HL-60 (cell line): Measurements from ENCODE around the gene DHX30.

ENCODE experiments used
- DNase-seq, 2 experiments: peaks; one replicate each; pipeline ENCODE4 v3.0.0-alpha.2; 2010 to 2020; ENCODE audit warnings: low read depth in 1 of 2, low spot score in 1 of 2
- H3K27ac ChIP-seq: fragments of 250-450 bp; sonication (Bioruptor Pico); replicated peaks from 2 replicates; pipeline ENCODE4 v1.5.1; 2020; ENCODE audit warnings: mild to moderate bottlenecking, moderate library complexity
- H3K27me3 ChIP-seq: fragments of 250-450 bp; sonication (Bioruptor Pico); 2 replicates; pipeline ENCODE4 v1.5.1; 2021; ENCODE audit warnings: mild to moderate bottlenecking, moderate library complexity; ENCODE audit not compliant: insufficient read depth, poor library complexity, severe bottlenecking
- H3K4me3 ChIP-seq: replicated peaks from 2 replicates; pipeline ENCODE4 v1.5.1; 2011; ENCODE audit warnings: mild to moderate bottlenecking, control low read depth, low read length; ENCODE audit not compliant: insufficient read depth
- GABPA ChIP-seq: IDR thresholded peaks from 2 replicates; pipeline ENCODE4 v1.6.1; 2012; ENCODE audit warnings: low read depth
- POLR2AphosphoS5 ChIP-seq: IDR thresholded peaks from 2 replicates; pipeline ENCODE4 v1.6.1; 2012; ENCODE audit warnings: low read depth
- SPI1 ChIP-seq: IDR thresholded peaks from 2 replicates; pipeline ENCODE4 v1.6.1; 2012; ENCODE audit warnings: low read depth, mild to moderate bottlenecking, borderline replicate concordance
- TF ChIP-seq, protein P1 (sequence below): IDR thresholded peaks from 2 replicates; pipeline ENCODE4 v1.6.1; 2012; ENCODE audit warnings: low read depth; ENCODE audit not compliant: insufficient replicate concordance
- TF ChIP-seq, protein P2 (sequence below): IDR thresholded peaks from one replicate; pipeline ENCODE4 v1.5.1; 2011; ENCODE audit warnings: low read length, control low read depth, inconsistent platforms; ENCODE audit not compliant: insufficient read depth

DHX30 gene

DNA sequence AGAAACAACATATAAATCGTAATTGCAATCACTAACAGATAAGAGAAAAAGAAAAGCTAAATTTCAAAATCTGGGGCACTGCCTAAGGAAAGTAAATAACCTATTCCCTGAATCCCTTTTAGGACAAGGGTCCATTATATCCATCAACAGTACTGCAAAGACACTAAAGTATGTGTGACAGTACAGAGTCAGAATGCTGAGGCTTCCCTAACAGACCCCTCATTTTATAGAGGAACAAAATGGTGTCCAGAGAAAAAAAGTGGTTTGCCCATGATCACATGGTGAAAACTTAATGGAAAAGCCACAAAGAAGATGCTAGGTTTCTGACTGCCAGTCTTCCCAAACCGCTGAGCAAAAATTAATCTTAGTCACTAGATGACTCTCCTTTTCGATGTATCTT, 93.8 kb downstream of the DHX30 start:
- TF ChIP-seq GABPA (no peak), SPI1 (no peak), POLR2AphosphoS5 (no peak)
- TF ChIP-seq, protein P1, sequence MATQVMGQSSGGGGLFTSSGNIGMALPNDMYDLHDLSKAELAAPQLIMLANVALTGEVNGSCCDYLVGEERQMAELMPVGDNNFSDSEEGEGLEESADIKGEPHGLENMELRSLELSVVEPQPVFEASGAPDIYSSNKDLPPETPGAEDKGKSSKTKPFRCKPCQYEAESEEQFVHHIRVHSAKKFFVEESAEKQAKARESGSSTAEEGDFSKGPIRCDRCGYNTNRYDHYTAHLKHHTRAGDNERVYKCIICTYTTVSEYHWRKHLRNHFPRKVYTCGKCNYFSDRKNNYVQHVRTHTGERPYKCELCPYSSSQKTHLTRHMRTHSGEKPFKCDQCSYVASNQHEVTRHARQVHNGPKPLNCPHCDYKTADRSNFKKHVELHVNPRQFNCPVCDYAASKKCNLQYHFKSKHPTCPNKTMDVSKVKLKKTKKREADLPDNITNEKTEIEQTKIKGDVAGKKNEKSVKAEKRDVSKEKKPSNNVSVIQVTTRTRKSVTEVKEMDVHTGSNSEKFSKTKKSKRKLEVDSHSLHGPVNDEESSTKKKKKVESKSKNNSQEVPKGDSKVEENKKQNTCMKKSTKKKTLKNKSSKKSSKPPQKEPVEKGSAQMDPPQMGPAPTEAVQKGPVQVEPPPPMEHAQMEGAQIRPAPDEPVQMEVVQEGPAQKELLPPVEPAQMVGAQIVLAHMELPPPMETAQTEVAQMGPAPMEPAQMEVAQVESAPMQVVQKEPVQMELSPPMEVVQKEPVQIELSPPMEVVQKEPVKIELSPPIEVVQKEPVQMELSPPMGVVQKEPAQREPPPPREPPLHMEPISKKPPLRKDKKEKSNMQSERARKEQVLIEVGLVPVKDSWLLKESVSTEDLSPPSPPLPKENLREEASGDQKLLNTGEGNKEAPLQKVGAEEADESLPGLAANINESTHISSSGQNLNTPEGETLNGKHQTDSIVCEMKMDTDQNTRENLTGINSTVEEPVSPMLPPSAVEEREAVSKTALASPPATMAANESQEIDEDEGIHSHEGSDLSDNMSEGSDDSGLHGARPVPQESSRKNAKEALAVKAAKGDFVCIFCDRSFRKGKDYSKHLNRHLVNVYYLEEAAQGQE: no peak
- TF ChIP-seq, protein P2, sequence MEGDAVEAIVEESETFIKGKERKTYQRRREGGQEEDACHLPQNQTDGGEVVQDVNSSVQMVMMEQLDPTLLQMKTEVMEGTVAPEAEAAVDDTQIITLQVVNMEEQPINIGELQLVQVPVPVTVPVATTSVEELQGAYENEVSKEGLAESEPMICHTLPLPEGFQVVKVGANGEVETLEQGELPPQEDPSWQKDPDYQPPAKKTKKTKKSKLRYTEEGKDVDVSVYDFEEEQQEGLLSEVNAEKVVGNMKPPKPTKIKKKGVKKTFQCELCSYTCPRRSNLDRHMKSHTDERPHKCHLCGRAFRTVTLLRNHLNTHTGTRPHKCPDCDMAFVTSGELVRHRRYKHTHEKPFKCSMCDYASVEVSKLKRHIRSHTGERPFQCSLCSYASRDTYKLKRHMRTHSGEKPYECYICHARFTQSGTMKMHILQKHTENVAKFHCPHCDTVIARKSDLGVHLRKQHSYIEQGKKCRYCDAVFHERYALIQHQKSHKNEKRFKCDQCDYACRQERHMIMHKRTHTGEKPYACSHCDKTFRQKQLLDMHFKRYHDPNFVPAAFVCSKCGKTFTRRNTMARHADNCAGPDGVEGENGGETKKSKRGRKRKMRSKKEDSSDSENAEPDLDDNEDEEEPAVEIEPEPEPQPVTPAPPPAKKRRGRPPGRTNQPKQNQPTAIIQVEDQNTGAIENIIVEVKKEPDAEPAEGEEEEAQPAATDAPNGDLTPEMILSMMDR: no peak
- H3K4me3 ChIP-seq: no peak overlapping the region
- no peak for DNase-seq
- H3K27me3 ChIP-seq: no peaks in the 10 kb centered on the region
- H3K27ac ChIP-seq: no peak overlapping the region

- no peaks in the 10 kb centered on the region for H3K27me3 ChIP-seq
- no peak for DNase-seq
- TF ChIP-seq SPI1 (no peak), GABPA (no peak), POLR2AphosphoS5 (no peak)
- TF ChIP-seq, protein P2: no peak
- TF ChIP-seq, protein P1: no peak
- no peak overlapping the region for H3K4me3 ChIP-seq
- H3K27ac ChIP-seq: no peak overlapping the region
Measured at GRCh38 chr3:47897954-47898353, 95.0 kb downstream of the DHX30 start.

- Histone ChIP-seq H3K27me3 (no peaks in the 10 kb centered on the region), H3K4me3 (no peak overlapping the region), H3K27ac (no peak overlapping the region)
- DNase-seq: no peak
- TF ChIP-seq, protein P2: no peak
- no peak for TF ChIP-seq GABPA
- no peak for TF ChIP-seq POLR2AphosphoS5
- no peak for TF ChIP-seq SPI1
- TF ChIP-seq, protein P1: no peak
Measured at GRCh38 chr3:47899495-47900108, 96.7 kb downstream of the DHX30 start.
